Suprapubic skin (tissue), 3 donors: Measurements from ENCODE around the gene KLF16.

Source experiments
- CTCF ChIP-seq, 2 donors: fragments of 200-600 bp in 1 of 2; fragments of 450-650 bp in 1 of 2; sonication (generic) in 1 of 2; IDR thresholded peaks; one replicate each; pipeline ENCODE4 v1.5.1; 2016 to 2019; ENCODE audit warnings: antibody characterized with exemption in 2 of 2, mild to moderate bottlenecking in 1 of 2, moderate library complexity in 1 of 2
- POLR2A ChIP-seq, 2 donors: fragments of 450-650 bp; IDR thresholded peaks; one replicate each; pipeline ENCODE4 v1.6.1; 2017; ENCODE audit warnings: antibody characterized with exemption in 2 of 2, mild to moderate bottlenecking in 2 of 2, moderate library complexity in 2 of 2

- TF ChIP-seq CTCF (IDR thresholded peaks at IDR 0.05) (no peak), POLR2A (IDR thresholded peaks at IDR 0.05) (no peak)
Measured at GRCh38 chr19:1858412-1859081, 4.8 kb downstream of the KLF16 start.
